ENCODE results near the gene RHD.
"Not testable (repeated sequence)": the region's sequence is repeated elsewhere in the genome, so short reads cannot be mapped to it uniquely, and the experiment has no call there.

RHD gene

GRCh38 chr1:25309486-25309885 is 37.2 kb downstream of the RHD start:
- not testable (repeated sequence) for DNase-seq

- DNase-seq = not testable (repeated sequence)
Measured at GRCh38 chr1:25312806-25313470, 40.6 kb downstream of the RHD start.

- DNase-seq = not testable (repeated sequence)
Measured at GRCh38 chr1:25320314-25320938, 48.1 kb downstream of the RHD start.

- not testable (repeated sequence) for DNase-seq
Measured at GRCh38 chr1:25322127-25322526, 49.8 kb downstream of the RHD start.

- DNase-seq = not testable (repeated sequence)
Measured at GRCh38 chr1:25324407-25324806, 52.1 kb downstream of the RHD start.

- not testable (repeated sequence) for DNase-seq
Measured at GRCh38 chr1:25327864-25328790, 55.8 kb downstream of the RHD start.

- DNase-seq = not testable (repeated sequence)
Measured at GRCh38 chr1:25328791-25329185, 56.5 kb downstream of the RHD start.

- DNase-seq = not testable (repeated sequence)
Measured at GRCh38 chr1:25329336-25329735, 57.0 kb downstream of the RHD start.

- DNase-seq = not testable (repeated sequence)
Measured at GRCh38 chr1:25329950-25330349, 57.6 kb downstream of the RHD start.

- peak; percentile 38 for DNase-seq
Measured at GRCh38 chr1:25336922-25337354, 64.6 kb downstream of the RHD start.

GRCh38 chr1:25337483-25338187 is 65.3 kb downstream of the RHD start:
- not testable (repeated sequence) for DNase-seq

- DNase-seq = peak; percentile 92
Measured at GRCh38 chr1:25338188-25338981, 66.1 kb downstream of the RHD start, which contains the start of gene TMEM50A. Gene TMEM50A, plus strand, starts transcription at chr1:25338334. Its CDS starts 2,153 bp downstream, at chr1:25340487.

GRCh38 chr1:25338986-25339385 is 66.7 kb downstream of the RHD start:
- no peak for DNase-seq

- DNase-seq = no peak
Measured at GRCh38 chr1:25341746-25342145, 69.4 kb downstream of the RHD start.

- no peak for DNase-seq
Measured at GRCh38 chr1:25342846-25343245, 70.5 kb downstream of the RHD start.

GRCh38 chr1:25343872-25344271 is 71.6 kb downstream of the RHD start:
- DNase-seq = no peak

- DNase-seq = no peak
Measured at GRCh38 chr1:25347556-25347955, 75.2 kb downstream of the RHD start.

GRCh38 chr1:25349606-25350005 is 77.3 kb downstream of the RHD start:
- no peak for DNase-seq

GRCh38 chr1:25355841-25356395 is 83.6 kb downstream of the RHD start:
- DNase-seq = no peak

- no peak for DNase-seq
Measured at GRCh38 chr1:25356441-25356840, 84.1 kb downstream of the RHD start.

- no peak for DNase-seq
Measured at GRCh38 chr1:25356848-25357247, 84.5 kb downstream of the RHD start.
